ENCODE data around the gene KLF6.

KLF6 gene

GRCh38 chr10:3830946-3831345, 45.9 kb upstream of the KLF6 start:
- TF ChIP-seq CTCF (IDR thresholded peaks at IDR 0.05; ENCODE audit: insufficient read depth, low read length, poor library complexity, severe bottlenecking): no peak
- Histone ChIP-seq H3K4me3 (replicated peaks; ENCODE audit: low read depth, low read length) (no peak overlapping the region), H3K27me3 (replicated peaks; ENCODE audit: control insufficient read depth, insufficient read depth, low read length) (no peaks in the 10 kb centered on the region), H3K36me3 (ENCODE audit: control insufficient read depth, insufficient read depth, low read length) (no peaks in the 10 kb centered on the region)
- DNase-seq (ENCODE audit: extremely low read depth, insufficient read length): no peak

- TF ChIP-seq CTCF (IDR thresholded peaks at IDR 0.05; ENCODE audit: insufficient read depth, low read length, poor library complexity, severe bottlenecking): no peak
- Histone ChIP-seq H3K36me3 (ENCODE audit: control insufficient read depth, insufficient read depth, low read length) (no peaks in the 10 kb centered on the region), H3K27me3 (replicated peaks; ENCODE audit: control insufficient read depth, insufficient read depth, low read length) (no peaks in the 10 kb centered on the region), H3K4me3 (replicated peaks; ENCODE audit: low read depth, low read length) (no peak overlapping the region)
- DNase-seq (ENCODE audit: extremely low read depth, insufficient read length): no peak
These were observed 44.4 kb upstream of the KLF6 start for GRCh38 chr10:3829156-3830050.

DNA sequence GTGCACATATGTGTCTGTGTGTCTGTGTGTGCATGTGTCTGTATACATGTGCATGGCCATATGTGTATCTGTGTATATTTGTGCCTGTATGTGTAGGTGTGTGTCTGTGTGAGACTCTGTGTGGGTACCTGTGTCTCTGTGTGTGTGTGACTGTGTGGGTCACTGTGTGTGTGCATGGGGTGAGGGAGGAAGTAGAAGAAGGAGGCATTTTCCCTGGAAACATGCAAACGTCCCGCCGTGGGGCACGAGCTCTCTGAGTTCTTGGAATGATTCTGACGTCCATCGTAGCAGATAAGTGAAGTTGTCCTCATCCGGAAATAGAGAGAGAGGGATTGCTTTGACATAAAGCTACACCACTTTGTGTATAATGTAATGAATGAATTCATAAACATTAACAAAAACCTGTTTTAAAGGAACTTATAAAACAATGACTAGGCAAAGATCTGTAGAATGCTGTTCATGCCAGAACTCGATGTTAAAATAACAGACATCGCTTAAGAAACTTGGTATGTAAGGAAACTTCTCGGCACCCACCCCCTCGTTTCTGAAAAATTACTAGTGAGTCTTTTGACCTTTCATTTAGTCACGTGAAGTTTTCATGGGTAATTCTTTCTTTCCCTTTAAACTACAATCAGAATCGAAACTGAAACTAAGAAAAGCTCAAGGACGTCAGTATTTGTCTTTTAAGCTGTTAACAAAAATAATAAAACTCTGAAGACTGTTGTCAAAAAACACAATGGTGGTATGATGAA, 43.6 kb upstream of the KLF6 start:
- DNase-seq (ENCODE audit: extremely low read depth, insufficient read length): no peak
- Histone ChIP-seq H3K36me3 (ENCODE audit: control insufficient read depth, insufficient read depth, low read length) (no peaks in the 10 kb centered on the region), H3K27me3 (replicated peaks; ENCODE audit: control insufficient read depth, insufficient read depth, low read length) (no peaks in the 10 kb centered on the region), H3K4me3 (replicated peaks; ENCODE audit: low read depth, low read length) (peak overlapping the region; percentile 2; the same call in 1 of the 2 replicates)
- TF ChIP-seq CTCF (IDR thresholded peaks at IDR 0.05; ENCODE audit: insufficient read depth, low read length, poor library complexity, severe bottlenecking): no peak

GRCh38 chr10:3827768-3828403, 42.9 kb upstream of the KLF6 start:
- no peaks in the 10 kb centered on the region for H3K36me3 ChIP-seq (ENCODE audit: control insufficient read depth, insufficient read depth, low read length)
- no peak for TF ChIP-seq CTCF (IDR thresholded peaks at IDR 0.05; ENCODE audit: insufficient read depth, low read length, poor library complexity, severe bottlenecking)
- DNase-seq (ENCODE audit: extremely low read depth, insufficient read length): no peak
- H3K4me3 ChIP-seq (replicated peaks; ENCODE audit: low read depth, low read length): no peak overlapping the region
- H3K27me3 ChIP-seq (replicated peaks; ENCODE audit: control insufficient read depth, insufficient read depth, low read length): no peaks in the 10 kb centered on the region

GRCh38 chr10:3827266-3827665, 42.3 kb upstream of the KLF6 start:
- TF ChIP-seq CTCF (IDR thresholded peaks at IDR 0.05; ENCODE audit: insufficient read depth, low read length, poor library complexity, severe bottlenecking): no peak
- H3K36me3 ChIP-seq (ENCODE audit: control insufficient read depth, insufficient read depth, low read length): no peaks in the 10 kb centered on the region
- no peak for DNase-seq (ENCODE audit: extremely low read depth, insufficient read length)
- H3K27me3 ChIP-seq (replicated peaks; ENCODE audit: control insufficient read depth, insufficient read depth, low read length): no peaks in the 10 kb centered on the region
- H3K4me3 ChIP-seq (replicated peaks; ENCODE audit: low read depth, low read length): no peak overlapping the region
